ENCODE measurements around the gene BTBD9. TPM values are rescaled to one million over a fixed set of nuclear protein-coding genes. Genes with fewer than 3 reads are reported as not detected.

The BTBD9 gene
- polyA plus RNA-seq, 4 donors: 5.1 to 10.2 (median 6.7) TPM

DNA sequence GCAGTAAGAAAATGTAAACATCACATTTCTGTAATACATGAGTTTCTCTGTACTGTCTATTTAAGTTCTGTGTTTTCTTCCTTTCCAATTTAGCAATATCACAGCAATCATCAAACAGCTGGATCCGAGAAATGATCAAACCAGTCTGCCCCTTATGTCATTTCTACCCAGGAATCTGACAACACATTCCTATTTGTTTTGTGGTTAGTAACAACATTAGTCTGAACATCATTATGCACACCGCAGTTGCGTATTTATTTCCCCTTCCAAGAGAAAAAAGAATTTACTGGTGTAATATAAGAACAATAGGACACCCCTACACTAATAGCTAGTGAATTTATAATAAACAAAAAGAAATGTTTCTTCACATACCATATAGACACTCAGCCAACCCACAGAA is 179.5 kb downstream of the BTBD9 start:
- H3K9me3 ChIP-seq (ENCODE audit: control insufficient read depth in 2 of 2, insufficient read depth in 1 of 2, low read depth in 1 of 2, low read length in 1 of 2): peaks cover 0 to 7% of the 10 kb centered on the region in 2 donors
- H3K36me3 ChIP-seq (ENCODE audit: control insufficient read depth in 3 of 3, insufficient read depth in 2 of 3, low read depth in 1 of 3, low read length in 3 of 3): no peaks in the 10 kb centered on the region
- 84 to 97% (median 91%) methylated on average over 3 of the region's 3 CpGs for WGBS, 3 donors
- H3K27ac ChIP-seq (ENCODE audit: low read depth in 1 of 3, low read length in 2 of 3): no peak overlapping the region
- DNase-seq (no peak), FAIRE-seq (no peak)
- H3K4me1 ChIP-seq (ENCODE audit: control insufficient read depth in 3 of 3, insufficient read depth in 2 of 3, low read depth in 1 of 3, low read length in 2 of 3): no peaks in the 10 kb centered on the region
- H3K4me3 ChIP-seq (ENCODE audit: low read depth in 1 of 3, low read length in 3 of 3): no peak overlapping the region
- no peaks in the 10 kb centered on the region for H3K27me3 ChIP-seq (ENCODE audit: control insufficient read depth in 3 of 3, insufficient read depth in 3 of 3, low read length in 3 of 3)

DNA sequence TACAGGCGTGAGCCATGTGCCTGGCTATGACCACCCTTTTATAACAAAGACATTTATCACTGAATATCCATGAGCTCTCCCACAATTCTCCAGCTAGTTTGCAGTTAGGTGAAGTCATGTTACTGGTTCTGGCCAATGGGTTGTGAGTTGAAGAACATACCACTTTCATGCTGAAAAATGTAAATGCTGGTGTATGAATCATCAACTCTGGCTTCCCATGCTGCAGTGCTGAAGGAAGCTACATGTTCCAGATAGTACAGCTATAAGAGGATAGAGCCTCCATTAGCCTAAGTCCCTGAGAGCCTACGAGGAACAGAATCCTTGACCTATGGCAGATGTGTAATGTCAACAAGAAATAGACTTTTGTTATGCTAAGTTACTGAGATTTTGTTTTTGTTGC is 180.4 kb downstream of the BTBD9 start:
- no peak overlapping the region for H3K4me3 ChIP-seq (ENCODE audit: low read depth in 1 of 3, low read length in 3 of 3)
- 81 to 90% (median 86%) methylated on average over 2 of the region's 2 CpGs for WGBS, 3 donors
- no peak for DNase-seq
- no peaks in the 10 kb centered on the region for H3K27me3 ChIP-seq (ENCODE audit: control insufficient read depth in 3 of 3, insufficient read depth in 3 of 3, low read length in 3 of 3)
- no peak overlapping the region for H3K27ac ChIP-seq (ENCODE audit: low read depth in 1 of 3, low read length in 2 of 3)
- H3K4me1 ChIP-seq (ENCODE audit: control insufficient read depth in 3 of 3, insufficient read depth in 2 of 3, low read depth in 1 of 3, low read length in 2 of 3): no peaks in the 10 kb centered on the region
- no peaks in the 10 kb centered on the region for H3K36me3 ChIP-seq (ENCODE audit: control insufficient read depth in 3 of 3, insufficient read depth in 2 of 3, low read depth in 1 of 3, low read length in 3 of 3)
- no peak for FAIRE-seq
- peaks cover 0 to under 1% of the 10 kb centered on the region in 2 donors for H3K9me3 ChIP-seq (ENCODE audit: control insufficient read depth in 2 of 2, insufficient read depth in 1 of 2, low read depth in 1 of 2, low read length in 1 of 2)

DNA sequence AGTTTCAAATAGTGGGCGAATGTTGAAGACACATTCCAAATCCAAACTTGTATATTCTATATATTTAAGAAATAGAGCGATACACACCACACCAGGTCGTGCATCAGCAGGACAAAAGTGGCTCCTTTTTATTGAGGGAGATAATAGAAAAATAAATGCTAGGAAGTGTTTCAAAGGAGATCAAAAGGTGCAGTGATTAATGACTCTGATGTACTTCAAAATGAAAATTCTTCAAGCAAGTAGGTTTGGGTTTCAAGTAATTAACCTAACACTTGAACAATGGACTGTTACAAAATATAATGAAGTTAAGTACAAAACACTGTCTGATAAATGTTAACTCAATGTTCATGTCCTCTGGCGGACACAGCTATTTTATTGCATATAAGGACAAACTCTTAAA is 185.9 kb downstream of the BTBD9 start:
- 89 to 94% (median 93%) methylated on average over 4 of the region's 4 CpGs for WGBS, 3 donors
- DNase-seq (no peak), FAIRE-seq (no peak)
- H3K4me3 ChIP-seq (ENCODE audit: low read depth in 1 of 3, low read length in 3 of 3): no peak overlapping the region
- no peaks in the 10 kb centered on the region for H3K27me3 ChIP-seq (ENCODE audit: control insufficient read depth in 3 of 3, insufficient read depth in 3 of 3, low read length in 3 of 3)
- no peaks in the 10 kb centered on the region for H3K4me1 ChIP-seq (ENCODE audit: control insufficient read depth in 3 of 3, insufficient read depth in 2 of 3, low read depth in 1 of 3, low read length in 2 of 3)
- H3K27ac ChIP-seq (ENCODE audit: low read depth in 1 of 3, low read length in 2 of 3): no peak overlapping the region
- H3K36me3 ChIP-seq (ENCODE audit: control insufficient read depth in 3 of 3, insufficient read depth in 2 of 3, low read depth in 1 of 3, low read length in 3 of 3): no peaks in the 10 kb centered on the region
- H3K9me3 ChIP-seq (ENCODE audit: control insufficient read depth in 2 of 2, insufficient read depth in 1 of 2, low read depth in 1 of 2, low read length in 1 of 2): no peaks in the 10 kb centered on the region

DNA sequence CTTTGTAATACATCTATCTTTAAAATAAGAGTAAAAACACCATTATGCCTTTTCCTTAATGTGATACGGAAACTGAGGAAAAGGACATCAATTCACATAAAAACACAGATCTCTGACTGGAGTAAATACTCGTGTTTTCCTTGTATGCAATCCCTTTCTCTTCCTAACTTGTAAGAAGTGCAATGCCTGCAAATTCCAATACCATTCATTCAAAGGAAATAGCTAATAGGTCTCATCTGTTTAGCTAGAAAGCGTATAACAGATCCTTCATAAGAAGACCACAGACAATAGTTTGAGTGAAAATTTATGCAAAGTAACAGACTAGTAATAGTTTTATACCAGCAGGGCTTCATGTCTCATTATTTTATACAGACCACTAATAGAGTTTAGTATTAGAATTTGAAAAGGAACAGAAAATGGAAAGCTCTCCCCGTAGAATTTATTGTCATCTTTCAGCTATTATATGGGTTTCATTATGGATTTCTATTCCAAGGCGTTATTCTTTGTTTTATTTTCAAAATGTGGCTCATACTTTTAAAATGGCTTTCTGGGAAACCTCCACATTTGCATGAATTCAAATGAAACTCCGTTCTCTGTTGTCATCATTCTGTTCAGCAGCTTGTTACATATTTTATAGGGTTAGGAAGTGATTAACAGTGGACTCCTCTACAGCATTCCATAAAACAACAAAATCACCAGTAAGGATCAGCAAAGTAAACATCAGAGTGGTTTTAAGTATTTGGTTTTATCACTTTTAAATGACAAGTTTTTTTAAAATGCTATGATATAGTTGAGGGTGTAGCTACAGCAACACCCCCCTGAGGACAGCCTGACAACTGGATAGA is 186.7 kb downstream of the BTBD9 start:
- Histone ChIP-seq H3K36me3 (ENCODE audit: control insufficient read depth in 3 of 3, insufficient read depth in 2 of 3, low read depth in 1 of 3, low read length in 3 of 3) (no peaks in the 10 kb centered on the region), H3K4me1 (ENCODE audit: control insufficient read depth in 3 of 3, insufficient read depth in 2 of 3, low read depth in 1 of 3, low read length in 2 of 3) (no peaks in the 10 kb centered on the region), H3K9me3 (ENCODE audit: control insufficient read depth in 2 of 2, insufficient read depth in 1 of 2, low read depth in 1 of 2, low read length in 1 of 2) (no peaks in the 10 kb centered on the region), H3K27me3 (ENCODE audit: control insufficient read depth in 3 of 3, insufficient read depth in 3 of 3, low read length in 3 of 3) (no peaks in the 10 kb centered on the region), H3K4me3 (ENCODE audit: low read depth in 1 of 3, low read length in 3 of 3) (no peak overlapping the region), H3K27ac (ENCODE audit: low read depth in 1 of 3, low read length in 2 of 3) (no peak overlapping the region)
- FAIRE-seq (no peak), DNase-seq (no peak)
- 90 to 93% (median 93%) methylated on average over 6 of the region's 6 CpGs for WGBS, 3 donors

DNA sequence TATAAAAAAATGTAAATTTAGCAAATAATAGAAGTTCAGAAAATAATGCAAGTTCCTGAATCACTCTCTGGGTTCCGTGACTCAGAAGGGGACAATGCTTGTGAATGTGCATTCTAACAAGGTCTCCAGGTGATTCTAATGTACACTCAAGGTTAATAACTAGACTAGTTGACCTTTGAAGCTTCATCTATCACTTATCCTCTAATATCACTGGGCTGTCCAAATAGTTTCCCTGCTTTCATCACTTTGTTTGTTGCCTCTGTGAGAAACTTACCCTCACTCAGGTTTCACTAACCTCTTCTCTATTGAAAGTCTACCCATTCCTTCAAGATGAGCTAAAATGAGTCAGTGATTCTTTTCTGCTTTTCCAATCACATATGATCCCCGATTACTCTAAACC is 189.0 kb downstream of the BTBD9 start:
- Histone ChIP-seq H3K36me3 (ENCODE audit: control insufficient read depth in 3 of 3, insufficient read depth in 2 of 3, low read depth in 1 of 3, low read length in 3 of 3) (no peaks in the 10 kb centered on the region), H3K4me1 (ENCODE audit: control insufficient read depth in 3 of 3, insufficient read depth in 2 of 3, low read depth in 1 of 3, low read length in 2 of 3) (no peaks in the 10 kb centered on the region), H3K27ac (ENCODE audit: low read depth in 1 of 3, low read length in 2 of 3) (no peak overlapping the region), H3K27me3 (ENCODE audit: control insufficient read depth in 3 of 3, insufficient read depth in 3 of 3, low read length in 3 of 3) (no peaks in the 10 kb centered on the region), H3K4me3 (ENCODE audit: low read depth in 1 of 3, low read length in 3 of 3) (no peak overlapping the region), H3K9me3 (ENCODE audit: control insufficient read depth in 2 of 2, insufficient read depth in 1 of 2, low read depth in 1 of 2, low read length in 1 of 2) (no peaks in the 10 kb centered on the region)
- 75 to 95% (median 75%) methylated on average over 2 of the region's 2 CpGs for WGBS, 3 donors
- peak; percentile 15 to 29 for DNase-seq
- no peak for FAIRE-seq

DNA sequence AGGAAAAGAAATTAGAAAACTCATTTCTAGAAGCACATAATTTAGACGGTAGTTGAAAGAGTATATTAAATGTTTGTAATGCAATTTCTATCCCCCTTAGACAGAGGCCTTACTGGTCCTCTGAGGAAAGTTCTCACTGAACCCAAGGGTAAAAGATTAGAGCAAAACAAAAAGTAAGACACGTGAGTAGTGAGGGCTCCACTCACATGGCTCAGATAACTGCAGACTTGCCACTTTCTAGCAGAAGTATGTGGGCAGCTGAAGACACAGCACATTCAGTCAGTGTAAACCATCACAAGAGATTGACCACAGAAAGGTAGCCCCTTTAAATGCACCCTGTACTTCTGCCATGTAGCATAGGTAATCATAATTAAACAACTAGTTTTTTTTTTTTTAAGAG is 193.8 kb downstream of the BTBD9 start:
- WGBS, 3 donors: 35 to 56% (median 46%) methylated on average over 2 of the region's 2 CpGs
- FAIRE-seq (no peak), DNase-seq (no peak)
- Histone ChIP-seq H3K4me3 (ENCODE audit: low read depth in 1 of 3, low read length in 3 of 3) (no peak overlapping the region), H3K27me3 (ENCODE audit: control insufficient read depth in 3 of 3, insufficient read depth in 3 of 3, low read length in 3 of 3) (no peaks in the 10 kb centered on the region), H3K27ac (ENCODE audit: low read depth in 1 of 3, low read length in 2 of 3) (no peak overlapping the region), H3K4me1 (ENCODE audit: control insufficient read depth in 3 of 3, insufficient read depth in 2 of 3, low read depth in 1 of 3, low read length in 2 of 3) (no peaks in the 10 kb centered on the region), H3K9me3 (ENCODE audit: control insufficient read depth in 2 of 2, insufficient read depth in 1 of 2, low read depth in 1 of 2, low read length in 1 of 2) (no peaks in the 10 kb centered on the region), H3K36me3 (ENCODE audit: control insufficient read depth in 3 of 3, insufficient read depth in 2 of 3, low read depth in 1 of 3, low read length in 3 of 3) (no peaks in the 10 kb centered on the region)

GRCh38 chr6:38445336-38445735 is 194.4 kb downstream of the BTBD9 start:
- Histone ChIP-seq H3K4me1 (ENCODE audit: control insufficient read depth in 3 of 3, insufficient read depth in 2 of 3, low read depth in 1 of 3, low read length in 2 of 3) (no peaks in the 10 kb centered on the region), H3K27ac (ENCODE audit: low read depth in 1 of 3, low read length in 2 of 3) (no peak overlapping the region), H3K9me3 (ENCODE audit: control insufficient read depth in 2 of 2, insufficient read depth in 1 of 2, low read depth in 1 of 2, low read length in 1 of 2) (no peaks in the 10 kb centered on the region), H3K27me3 (ENCODE audit: control insufficient read depth in 3 of 3, insufficient read depth in 3 of 3, low read length in 3 of 3) (no peaks in the 10 kb centered on the region), H3K4me3 (ENCODE audit: low read depth in 1 of 3, low read length in 3 of 3) (no peak overlapping the region), H3K36me3 (ENCODE audit: control insufficient read depth in 3 of 3, insufficient read depth in 2 of 3, low read depth in 1 of 3, low read length in 3 of 3) (no peaks in the 10 kb centered on the region)
- FAIRE-seq (peak; percentile 72), DNase-seq (no peak)

DNA sequence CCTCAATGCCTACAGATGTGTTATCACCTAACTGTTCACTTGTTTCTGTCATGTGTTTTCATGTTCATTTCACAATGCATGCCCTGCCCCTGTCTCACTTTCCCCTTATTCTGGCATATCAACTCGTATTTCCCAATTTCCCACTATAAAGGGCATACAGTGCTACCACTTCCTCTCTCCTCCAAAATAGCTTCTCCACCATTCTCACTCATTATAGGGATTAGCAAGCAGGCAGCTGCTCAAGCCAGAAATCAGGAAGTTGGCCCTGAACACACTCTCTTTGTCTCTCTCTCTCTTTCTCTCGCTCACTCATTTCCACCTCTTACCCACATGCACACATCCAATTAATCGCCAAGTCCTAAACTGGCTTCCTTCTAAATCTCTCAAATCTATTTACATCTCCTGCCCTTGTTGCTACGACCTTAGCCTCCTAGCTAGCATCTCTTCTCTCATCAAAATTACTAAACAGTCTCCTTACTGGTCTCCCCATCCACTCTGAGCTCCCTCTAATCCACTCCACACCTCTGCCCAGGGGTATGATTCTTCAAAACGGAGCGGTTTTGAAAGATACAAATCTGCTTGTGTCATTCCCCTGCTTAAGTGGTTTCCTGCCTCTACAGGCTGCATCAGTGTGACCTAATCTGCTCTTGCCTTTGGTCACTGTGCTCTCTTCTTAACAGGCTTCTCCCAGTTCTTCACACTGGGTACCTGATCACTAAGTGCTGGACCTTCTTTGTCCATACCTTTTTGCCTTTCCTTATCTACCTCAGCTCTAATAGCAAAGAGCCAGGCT is 196.2 kb downstream of the BTBD9 start:
- DNase-seq: no peak
- Histone ChIP-seq H3K4me1 (ENCODE audit: control insufficient read depth in 3 of 3, insufficient read depth in 2 of 3, low read depth in 1 of 3, low read length in 2 of 3) (no peaks in the 10 kb centered on the region), H3K9me3 (ENCODE audit: control insufficient read depth in 2 of 2, insufficient read depth in 1 of 2, low read depth in 1 of 2, low read length in 1 of 2) (no peaks in the 10 kb centered on the region), H3K27ac (ENCODE audit: low read depth in 1 of 3, low read length in 2 of 3) (no peak overlapping the region), H3K4me3 (ENCODE audit: low read depth in 1 of 3, low read length in 3 of 3) (no peak overlapping the region), H3K36me3 (ENCODE audit: control insufficient read depth in 3 of 3, insufficient read depth in 2 of 3, low read depth in 1 of 3, low read length in 3 of 3) (no peaks in the 10 kb centered on the region), H3K27me3 (ENCODE audit: control insufficient read depth in 3 of 3, insufficient read depth in 3 of 3, low read length in 3 of 3) (no peaks in the 10 kb centered on the region)
- FAIRE-seq: no peak
- 59 to 86% (median 80%) methylated on average over 6 of the region's 6 CpGs for WGBS, 3 donors

Measured in small intestine (tissue), 7 donors.